ELF-1 (cell line): ENCODE measurements around the gene MYCL.

Source experiments
- DNase-seq: peaks from one replicate; pipeline ENCODE4 v3.0.0-alpha.2; 2016; ENCODE audit warnings: low read depth, low spot score

Gene MYCL

GRCh38 chr1:39901714-39902459, at the start of gene MYCL:
TSS of gene MYCL (minus strand) at chr1:39901917. CDS start at chr1:39901434, 483 bp downstream.
- peak; percentile 95 for DNase-seq

GRCh38 chr1:39949891-39950290, 48.2 kb upstream of the MYCL start:
- no peak for DNase-seq

GRCh38 chr1:39947260-39947659, 45.5 kb upstream of the MYCL start:
- no peak for DNase-seq

- no peak for DNase-seq
Observed at GRCh38 chr1:39946216-39946615, 44.5 kb upstream of the MYCL start.

GRCh38 chr1:39944410-39945112, 42.8 kb upstream of the MYCL start:
- no peak for DNase-seq

- no peak for DNase-seq
Observed at GRCh38 chr1:39943471-39944290, 42.0 kb upstream of the MYCL start.

- DNase-seq, result no peak
Observed at GRCh38 chr1:39940980-39941871, 39.5 kb upstream of the MYCL start.

- DNase-seq, result no peak
Observed at GRCh38 chr1:39940253-39940652, 38.5 kb upstream of the MYCL start.

- DNase-seq, result no peak
Observed at GRCh38 chr1:39938856-39939255, 37.1 kb upstream of the MYCL start.

- DNase-seq, result no peak
Observed at GRCh38 chr1:39936724-39937491, 35.2 kb upstream of the MYCL start.

GRCh38 chr1:39933956-39934941, 32.5 kb upstream of the MYCL start:
- DNase-seq, result no peak

- no peak for DNase-seq
Observed at GRCh38 chr1:39928809-39929587, 27.3 kb upstream of the MYCL start.

- no peak for DNase-seq
Observed at GRCh38 chr1:39927538-39927937, 25.8 kb upstream of the MYCL start.

- DNase-seq, result no peak
Observed at GRCh38 chr1:39926820-39927219, 25.1 kb upstream of the MYCL start.

- DNase-seq, result peak; percentile 41
Observed at GRCh38 chr1:39926343-39926793, 24.7 kb upstream of the MYCL start.

- no peak for DNase-seq
Observed at GRCh38 chr1:39925721-39926342, 24.1 kb upstream of the MYCL start.

- peak; percentile 83 for DNase-seq
Observed at GRCh38 chr1:39922251-39922688, 20.6 kb upstream of the MYCL start.

- peak; percentile 83 for DNase-seq
Observed at GRCh38 chr1:39919545-39919944, 17.8 kb upstream of the MYCL start.
